Thoracic aorta (tissue), 2 donors: ENCODE results near the gene LILRB5. TPM values are rescaled to one million over a fixed set of nuclear protein-coding genes. Genes with fewer than 3 reads are reported as not detected.

Source experiments
- ATAC-seq: fragments of 150-250 bp; one replicate; pipeline ENCODE4 v1.8.0; 2017; ENCODE audit warnings: low read depth; ENCODE audit not compliant: insufficient number of reproducible peaks, low FRiP score
- DNase-seq: peaks from one replicate; pipeline ENCODE4 v3.0.0-alpha.2; 2020; ENCODE audit warnings: low spot score
- H3K27ac ChIP-seq, 2 donors: fragments of 200-600 bp; sonication (generic); 1 replicate in 1 of 2; 2 replicates in 1 of 2; pipeline ENCODE4 v1.5.1; 2016; ENCODE audit warnings: mild to moderate bottlenecking in 2 of 2, moderate library complexity in 2 of 2
- H3K27me3 ChIP-seq: fragments of 200-600 bp; sonication (generic); replicated peaks from 2 replicates; pipeline ENCODE4 v1.6.0; 2016; ENCODE audit warnings: mild to moderate bottlenecking; ENCODE audit not compliant: insufficient read depth
- H3K36me3 ChIP-seq: fragments of 200-600 bp; sonication (generic); one replicate; pipeline ENCODE4 v1.5.1; 2016
- H3K4me1 ChIP-seq, 2 donors: fragments of 200-600 bp; sonication (generic); 1 replicate in 1 of 2; 2 replicates in 1 of 2; pipeline versions ENCODE4 v1.5.1 to v1.6.0; 2016; ENCODE audit warnings: low read depth in 2 of 2, mild to moderate bottlenecking in 1 of 2; ENCODE audit not compliant: control insufficient read depth in 1 of 2
- H3K4me3 ChIP-seq: fragments of 200-600 bp; sonication (generic); 2 replicates; pipeline ENCODE4 v1.5.1; 2016; ENCODE audit warnings: mild to moderate bottlenecking
- H3K9me3 ChIP-seq: fragments of 200-600 bp; sonication (generic); 2 replicates; pipeline ENCODE4 v1.5.1; 2016
- total RNA-seq, 2 donors: library from RNA; depleted of rRNA; stranded (reverse); fragments of >200 nt; gene quantifications; one replicate each; pipeline versions ENCODE4 v1.1.0 to v1.2.3, GENCODE V29; 2016
- TF ChIP-seq, protein P1 (sequence below): fragments of 200-600 bp; sonication (generic); IDR thresholded peaks from one replicate; pipeline ENCODE4 v1.5.1; 2019; ENCODE audit warnings: antibody characterized with exemption

The LILRB5 gene
- total RNA-seq, 2 donors from 2014 or later = 17.6 to 60.4 TPM

- ATAC-seq = no peak
- no peaks in the 10 kb centered on the region for H3K36me3 ChIP-seq
- no peak for DNase-seq
Measured at GRCh38 chr19:54266133-54266532, 9.1 kb upstream of the LILRB5 start.

DNA sequence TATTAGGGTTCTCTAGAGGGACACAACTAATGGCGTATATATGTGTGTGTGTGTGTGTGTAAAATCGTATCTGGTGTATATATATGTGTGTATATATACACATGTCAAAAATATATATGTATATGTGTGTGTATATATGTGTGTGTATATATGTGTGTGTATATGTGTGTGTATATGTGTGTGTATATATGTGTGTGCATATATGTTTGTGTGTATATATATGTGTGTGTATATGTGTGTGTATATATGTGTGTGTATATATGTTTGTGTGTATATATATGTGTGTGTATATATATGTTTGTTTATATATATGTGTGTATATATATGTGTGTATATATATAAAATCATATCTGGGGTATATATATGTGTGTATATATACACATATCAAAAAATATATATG is 5.4 kb upstream of the LILRB5 start:
- Histone ChIP-seq H3K4me1 (no peaks in the 10 kb centered on the region), H3K9me3 (no peaks in the 10 kb centered on the region), H3K36me3 (no peaks in the 10 kb centered on the region), H3K27me3 (no peaks in the 10 kb centered on the region), H3K4me3 (no peak overlapping the region), H3K27ac (no peak overlapping the region)
- DNase-seq (no peak), ATAC-seq (no peak)
- TF ChIP-seq, protein P1, sequence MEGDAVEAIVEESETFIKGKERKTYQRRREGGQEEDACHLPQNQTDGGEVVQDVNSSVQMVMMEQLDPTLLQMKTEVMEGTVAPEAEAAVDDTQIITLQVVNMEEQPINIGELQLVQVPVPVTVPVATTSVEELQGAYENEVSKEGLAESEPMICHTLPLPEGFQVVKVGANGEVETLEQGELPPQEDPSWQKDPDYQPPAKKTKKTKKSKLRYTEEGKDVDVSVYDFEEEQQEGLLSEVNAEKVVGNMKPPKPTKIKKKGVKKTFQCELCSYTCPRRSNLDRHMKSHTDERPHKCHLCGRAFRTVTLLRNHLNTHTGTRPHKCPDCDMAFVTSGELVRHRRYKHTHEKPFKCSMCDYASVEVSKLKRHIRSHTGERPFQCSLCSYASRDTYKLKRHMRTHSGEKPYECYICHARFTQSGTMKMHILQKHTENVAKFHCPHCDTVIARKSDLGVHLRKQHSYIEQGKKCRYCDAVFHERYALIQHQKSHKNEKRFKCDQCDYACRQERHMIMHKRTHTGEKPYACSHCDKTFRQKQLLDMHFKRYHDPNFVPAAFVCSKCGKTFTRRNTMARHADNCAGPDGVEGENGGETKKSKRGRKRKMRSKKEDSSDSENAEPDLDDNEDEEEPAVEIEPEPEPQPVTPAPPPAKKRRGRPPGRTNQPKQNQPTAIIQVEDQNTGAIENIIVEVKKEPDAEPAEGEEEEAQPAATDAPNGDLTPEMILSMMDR = no peak

More at GRCh38 chr19:54266133-54266532, 9.1 kb upstream of the LILRB5 start:
- TF ChIP-seq, protein P1 = peak; percentile 50
- Histone ChIP-seq H3K27ac (no peak overlapping the region), H3K9me3 (no peaks in the 10 kb centered on the region), H3K4me3 (no peak overlapping the region), H3K27me3 (no peaks in the 10 kb centered on the region), H3K4me1 (no peaks in the 10 kb centered on the region)

DNA sequence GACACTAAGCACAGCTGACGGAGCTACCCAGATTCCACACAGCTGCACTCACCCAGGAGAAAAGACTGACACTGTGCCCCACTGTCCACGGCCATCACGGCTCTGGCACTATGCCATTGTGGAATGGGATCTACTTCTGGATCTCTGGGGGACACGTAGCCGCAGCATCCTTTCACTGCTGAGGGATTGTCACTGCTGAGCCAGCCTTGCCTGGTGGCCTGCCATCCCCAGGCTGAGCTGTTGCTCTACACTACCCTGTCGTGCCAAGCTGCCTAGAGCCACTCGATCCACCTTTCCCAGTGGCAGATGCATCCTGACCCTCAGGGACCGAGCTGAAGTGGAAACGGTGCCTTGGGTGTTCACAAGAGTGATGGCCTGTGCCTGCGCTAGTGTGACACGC is 5.0 kb upstream of the LILRB5 start:
- DNase-seq (no peak), ATAC-seq (no peak)
- H3K27ac ChIP-seq = no peak overlapping the region
- H3K4me1 ChIP-seq = no peaks in the 10 kb centered on the region
- TF ChIP-seq, protein P1 = no peak
- H3K9me3 ChIP-seq = no peaks in the 10 kb centered on the region
- H3K36me3 ChIP-seq = no peaks in the 10 kb centered on the region
- H3K27me3 ChIP-seq = no peaks in the 10 kb centered on the region
- H3K4me3 ChIP-seq = no peak overlapping the region

DNA sequence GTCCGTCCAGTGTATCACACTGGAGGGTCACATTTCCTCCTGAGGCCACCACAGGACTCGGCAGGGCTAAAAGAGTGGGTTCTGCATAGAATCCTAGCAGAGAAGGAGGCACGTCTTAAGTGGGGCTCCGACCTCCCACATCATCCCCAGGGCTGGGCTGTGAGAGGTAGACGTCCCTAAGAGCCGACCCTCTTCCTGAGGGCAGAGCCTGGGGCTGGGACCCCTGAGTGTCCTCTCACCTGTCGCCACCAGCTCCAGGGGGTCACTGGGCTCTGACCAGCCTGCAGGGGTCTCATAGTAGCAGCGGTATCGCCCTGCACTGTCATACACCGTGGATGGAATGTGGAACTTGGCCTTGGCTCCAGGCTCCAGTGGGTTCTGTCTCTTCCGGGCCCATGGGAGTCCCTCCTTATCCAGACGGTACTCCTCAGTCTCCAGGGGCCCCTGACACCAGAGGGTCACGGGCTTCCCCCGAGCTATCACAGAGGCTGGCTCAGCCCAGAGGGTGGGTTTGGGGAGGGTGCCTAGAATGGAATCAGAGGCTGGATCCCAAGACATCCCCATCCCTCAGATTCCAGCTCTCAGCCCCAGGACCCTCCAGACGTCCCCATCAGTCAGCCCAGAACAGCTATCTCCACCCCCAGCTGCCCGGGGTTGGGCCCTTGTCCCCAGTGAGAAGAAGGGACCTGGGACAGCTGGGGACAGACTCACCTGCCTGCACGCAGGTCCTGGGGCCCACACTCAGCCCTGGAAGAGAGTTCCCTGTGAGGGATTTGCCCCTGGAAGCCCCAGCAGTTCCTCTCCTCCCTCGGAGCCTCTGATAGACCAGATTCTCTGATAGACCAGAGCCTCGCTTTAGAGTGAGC is 590 bp downstream of the LILRB5 start:
- TF ChIP-seq, protein P1 = no peak
- no peaks in the 10 kb centered on the region for H3K36me3 ChIP-seq
- no peaks in the 10 kb centered on the region for H3K4me1 ChIP-seq
- H3K9me3 ChIP-seq = no peaks in the 10 kb centered on the region
- no peak for DNase-seq
- H3K4me3 ChIP-seq = peak overlapping the region; percentile 39
- ATAC-seq = no peak
- no peak overlapping the region for H3K27ac ChIP-seq
- no peaks in the 10 kb centered on the region for H3K27me3 ChIP-seq

GRCh38 chr19:54255105-54255775 is 1.8 kb downstream of the LILRB5 start:
- H3K4me1 ChIP-seq = no peaks in the 10 kb centered on the region
- TF ChIP-seq, protein P1 = no peak
- no peak for ATAC-seq
- H3K27ac ChIP-seq = no peak overlapping the region
- no peak for DNase-seq
- H3K9me3 ChIP-seq = no peaks in the 10 kb centered on the region
- H3K27me3 ChIP-seq = no peaks in the 10 kb centered on the region
- no peaks in the 10 kb centered on the region for H3K36me3 ChIP-seq
- no peak overlapping the region for H3K4me3 ChIP-seq
